ENCODE measurements around the gene MAP3K13.

Gene MAP3K13

GRCh38 chr3:185387646-185388045 lies 24.7 kb downstream of the MAP3K13 start:
- TF ChIP-seq, protein P1, sequence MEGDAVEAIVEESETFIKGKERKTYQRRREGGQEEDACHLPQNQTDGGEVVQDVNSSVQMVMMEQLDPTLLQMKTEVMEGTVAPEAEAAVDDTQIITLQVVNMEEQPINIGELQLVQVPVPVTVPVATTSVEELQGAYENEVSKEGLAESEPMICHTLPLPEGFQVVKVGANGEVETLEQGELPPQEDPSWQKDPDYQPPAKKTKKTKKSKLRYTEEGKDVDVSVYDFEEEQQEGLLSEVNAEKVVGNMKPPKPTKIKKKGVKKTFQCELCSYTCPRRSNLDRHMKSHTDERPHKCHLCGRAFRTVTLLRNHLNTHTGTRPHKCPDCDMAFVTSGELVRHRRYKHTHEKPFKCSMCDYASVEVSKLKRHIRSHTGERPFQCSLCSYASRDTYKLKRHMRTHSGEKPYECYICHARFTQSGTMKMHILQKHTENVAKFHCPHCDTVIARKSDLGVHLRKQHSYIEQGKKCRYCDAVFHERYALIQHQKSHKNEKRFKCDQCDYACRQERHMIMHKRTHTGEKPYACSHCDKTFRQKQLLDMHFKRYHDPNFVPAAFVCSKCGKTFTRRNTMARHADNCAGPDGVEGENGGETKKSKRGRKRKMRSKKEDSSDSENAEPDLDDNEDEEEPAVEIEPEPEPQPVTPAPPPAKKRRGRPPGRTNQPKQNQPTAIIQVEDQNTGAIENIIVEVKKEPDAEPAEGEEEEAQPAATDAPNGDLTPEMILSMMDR (conservative IDR thresholded peaks at IDR 0.05) = no peak
- no peak overlapping the region for H3K27ac ChIP-seq

DNA sequence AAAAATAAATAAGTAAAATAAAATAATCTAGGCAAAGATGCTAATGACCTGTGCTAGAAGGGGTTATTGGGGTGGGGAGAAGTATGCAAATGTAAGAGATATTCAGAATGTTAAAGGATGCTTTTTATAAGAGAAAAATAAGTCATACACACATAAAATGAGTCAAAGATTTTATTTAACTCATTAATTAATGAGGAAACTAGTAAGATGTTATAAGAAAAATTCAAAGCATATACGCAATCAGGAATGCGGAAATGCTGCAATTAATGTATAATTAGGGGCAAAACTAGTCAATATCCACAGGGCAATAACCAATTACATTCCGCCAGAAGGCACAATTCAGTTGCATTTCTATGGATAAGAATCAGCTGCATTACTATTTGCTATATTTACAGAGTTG lies 30.1 kb downstream of the MAP3K13 start:
- H3K27ac ChIP-seq = no peak overlapping the region
- TF ChIP-seq, protein P1 (conservative IDR thresholded peaks at IDR 0.05) = no peak

DNA sequence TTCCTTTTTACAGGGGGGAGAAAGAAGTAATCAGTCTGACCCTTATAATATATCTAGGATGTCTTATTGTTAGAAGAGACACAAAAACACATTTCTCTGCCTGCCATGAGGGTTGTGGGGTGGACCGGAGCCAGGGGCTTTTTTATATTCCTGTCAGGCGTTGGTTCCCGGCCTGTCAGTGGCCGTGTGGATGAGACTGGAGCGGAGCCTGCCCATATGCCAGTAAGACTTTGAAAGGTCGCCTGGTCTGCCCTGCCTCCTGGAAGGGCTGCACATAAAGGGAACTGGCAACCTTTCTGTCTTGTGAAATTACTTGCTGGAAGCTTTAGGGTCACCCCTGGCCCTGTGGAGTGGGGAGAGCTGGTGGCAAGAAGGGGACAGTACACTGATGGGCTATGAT lies 34.7 kb downstream of the MAP3K13 start:
- no peak overlapping the region for H3K27ac ChIP-seq
- TF ChIP-seq, protein P1 (conservative IDR thresholded peaks at IDR 0.05) = no peak

DNA sequence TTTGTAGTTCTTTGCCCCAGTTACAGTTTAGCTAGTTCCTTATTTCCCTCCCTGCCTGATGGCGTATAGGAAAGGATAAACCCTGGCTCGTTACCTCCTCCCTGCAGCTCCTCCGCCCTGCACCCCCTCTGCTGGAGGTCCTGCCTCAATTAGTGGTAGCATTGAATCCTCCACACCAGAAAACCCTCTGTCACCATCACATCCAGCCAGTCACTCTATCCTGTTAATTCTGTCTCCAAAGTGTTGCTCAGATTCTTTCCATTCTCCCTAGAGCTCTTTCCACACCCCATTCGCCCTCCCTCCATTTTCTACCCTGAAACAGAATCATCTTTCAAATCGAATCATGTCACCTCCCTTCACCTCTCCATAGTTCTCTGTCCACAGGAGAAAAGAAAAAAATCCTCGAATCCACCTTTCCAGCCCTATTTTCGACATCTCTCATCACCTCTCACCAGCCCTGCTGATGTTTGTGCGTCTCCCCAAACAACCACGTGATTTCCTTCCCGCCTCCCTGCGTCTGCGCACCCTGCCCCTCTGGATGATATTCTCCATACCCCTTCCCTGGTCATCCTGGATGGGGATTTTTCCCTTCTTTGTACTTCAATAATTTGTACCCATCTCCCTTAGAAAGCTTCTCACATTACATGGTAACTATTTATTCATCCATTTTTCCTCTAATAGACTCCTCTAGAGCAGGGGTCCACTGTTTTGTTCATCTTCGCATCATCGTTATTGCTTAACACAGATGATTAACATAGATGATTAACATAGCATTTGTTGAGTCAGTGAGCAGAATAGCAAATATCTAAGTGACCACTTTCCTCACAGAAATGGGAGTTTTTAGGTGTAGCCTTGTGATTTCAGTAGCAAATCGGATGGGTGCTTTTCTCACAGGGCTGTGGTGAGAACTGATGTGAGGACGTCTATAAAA lies 37.1 kb downstream of the MAP3K13 start:
- TF ChIP-seq, protein P1 (conservative IDR thresholded peaks at IDR 0.05) = no peak
- no peak overlapping the region for H3K27ac ChIP-seq

GRCh38 chr3:185400866-185401265 lies 37.9 kb downstream of the MAP3K13 start:
- no peak overlapping the region for H3K27ac ChIP-seq
- TF ChIP-seq, protein P1 (conservative IDR thresholded peaks at IDR 0.05) = no peak

GRCh38 chr3:185401319-185401955 lies 38.5 kb downstream of the MAP3K13 start:
- TF ChIP-seq, protein P1 (conservative IDR thresholded peaks at IDR 0.05) = no peak
- no peak overlapping the region for H3K27ac ChIP-seq

GRCh38 chr3:185402561-185402960 lies 39.6 kb downstream of the MAP3K13 start:
- TF ChIP-seq, protein P1 (conservative IDR thresholded peaks at IDR 0.05) = no peak
- no peak overlapping the region for H3K27ac ChIP-seq
